ENCODE results near the gene AHCYL1. TPM values are rescaled to one million over a fixed set of nuclear protein-coding genes. Genes with fewer than 3 reads are reported as not detected.
A peak's percentile ranks its signal among the peaks of the same experiment; 100 is the strongest.

AHCYL1 gene
- total RNA-seq, 1 donor from 2014 or later: 41.6 TPM

DNA sequence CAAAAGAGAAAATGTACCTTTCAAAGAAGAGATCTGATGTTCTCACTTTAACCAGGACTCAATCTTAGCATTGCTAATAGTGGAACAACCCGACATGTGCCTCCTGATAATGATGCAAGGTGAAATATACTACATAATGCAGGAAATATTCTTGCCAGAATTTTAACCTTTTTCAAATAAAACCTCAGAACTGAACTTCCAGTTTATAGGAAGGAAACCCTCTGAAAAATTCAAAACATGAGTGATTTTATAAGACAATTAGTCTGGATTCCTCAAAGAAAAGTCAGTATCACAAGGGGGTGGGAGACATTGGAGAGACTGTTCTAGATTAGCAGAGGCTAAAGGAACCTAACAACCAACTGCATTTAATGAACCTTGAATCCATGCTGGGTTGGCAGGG is 18.1 kb downstream of the AHCYL1 start:
- no peak overlapping the region for H3K27ac Mint-ChIP-seq
- ChIA-PET POLR2A (no interaction called here), CTCF (no interaction called here)
- intact Hi-C loops (cut with micrococcal nuclease): no loop called here
- peaks cover 4% of the 10 kb centered on the region for H3K36me3 Mint-ChIP-seq (ENCODE audit: low read depth)
- no peaks in the 10 kb centered on the region for H3K9me3 Mint-ChIP-seq
- H3K4me1 Mint-ChIP-seq: peaks cover 35% of the 10 kb centered on the region
- no peak overlapping the region for H3K4me3 Mint-ChIP-seq
- ATAC-seq (ENCODE audit: low read depth) (no peak), DNase-seq (no peak)
- H3K27me3 Mint-ChIP-seq: no peaks in the 10 kb centered on the region
- TF ChIP-seq, protein P1, sequence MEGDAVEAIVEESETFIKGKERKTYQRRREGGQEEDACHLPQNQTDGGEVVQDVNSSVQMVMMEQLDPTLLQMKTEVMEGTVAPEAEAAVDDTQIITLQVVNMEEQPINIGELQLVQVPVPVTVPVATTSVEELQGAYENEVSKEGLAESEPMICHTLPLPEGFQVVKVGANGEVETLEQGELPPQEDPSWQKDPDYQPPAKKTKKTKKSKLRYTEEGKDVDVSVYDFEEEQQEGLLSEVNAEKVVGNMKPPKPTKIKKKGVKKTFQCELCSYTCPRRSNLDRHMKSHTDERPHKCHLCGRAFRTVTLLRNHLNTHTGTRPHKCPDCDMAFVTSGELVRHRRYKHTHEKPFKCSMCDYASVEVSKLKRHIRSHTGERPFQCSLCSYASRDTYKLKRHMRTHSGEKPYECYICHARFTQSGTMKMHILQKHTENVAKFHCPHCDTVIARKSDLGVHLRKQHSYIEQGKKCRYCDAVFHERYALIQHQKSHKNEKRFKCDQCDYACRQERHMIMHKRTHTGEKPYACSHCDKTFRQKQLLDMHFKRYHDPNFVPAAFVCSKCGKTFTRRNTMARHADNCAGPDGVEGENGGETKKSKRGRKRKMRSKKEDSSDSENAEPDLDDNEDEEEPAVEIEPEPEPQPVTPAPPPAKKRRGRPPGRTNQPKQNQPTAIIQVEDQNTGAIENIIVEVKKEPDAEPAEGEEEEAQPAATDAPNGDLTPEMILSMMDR (IDR thresholded peaks at IDR 0.05): no peak

- H3K4me3 Mint-ChIP-seq: no peak overlapping the region
- peak; percentile 76 for ATAC-seq (ENCODE audit: low read depth)
- peaks cover 35% of the 10 kb centered on the region for H3K4me1 Mint-ChIP-seq
- no peaks in the 10 kb centered on the region for H3K27me3 Mint-ChIP-seq
- ChIA-PET POLR2A (no interaction called here), CTCF (interaction anchor here (1.0 to 1.3 kb wide), 3 partner anchors 8 to 26 kb away, joined by 4 to 5 read pairs (median 5); partner anchors contain the start of gene AHCYL1)
- intact Hi-C loops (cut with micrococcal nuclease): no loop called here
- TF ChIP-seq, protein P1 (IDR thresholded peaks at IDR 0.05): no peak
- no peak for DNase-seq
- peaks cover 6% of the 10 kb centered on the region for H3K36me3 Mint-ChIP-seq (ENCODE audit: low read depth)
- H3K9me3 Mint-ChIP-seq: no peaks in the 10 kb centered on the region
- H3K27ac Mint-ChIP-seq: peak overlapping the region; percentile 51
Measured at GRCh38 chr1:110003747-110004428, 19.3 kb downstream of the AHCYL1 start.

- H3K4me3 Mint-ChIP-seq: no peak overlapping the region
- peaks cover 35% of the 10 kb centered on the region for H3K4me1 Mint-ChIP-seq
- H3K36me3 Mint-ChIP-seq (ENCODE audit: low read depth): peaks cover 13% of the 10 kb centered on the region
- no peak for ATAC-seq (ENCODE audit: low read depth)
- no peak overlapping the region for H3K27ac Mint-ChIP-seq
- TF ChIP-seq, protein P1 (IDR thresholded peaks at IDR 0.05): no peak
- ChIA-PET POLR2A (no interaction called here), CTCF (interaction anchor here (1.2 to 1.9 kb wide), 3 partner anchors 7 to 20 kb away, joined by 4 to 6 read pairs (median 5); partner anchors contain the start of gene AHCYL1)
- H3K27me3 Mint-ChIP-seq: no peaks in the 10 kb centered on the region
- intact Hi-C loops (cut with micrococcal nuclease): no loop called here
- DNase-seq: no peak
- no peaks in the 10 kb centered on the region for H3K9me3 Mint-ChIP-seq
Measured at GRCh38 chr1:110004583-110004982, 20.0 kb downstream of the AHCYL1 start.

GRCh38 chr1:110005971-110006370 is 21.4 kb downstream of the AHCYL1 start:
- Mint-ChIP-seq H3K4me1 (peaks cover 47% of the 10 kb centered on the region), H3K27me3 (no peaks in the 10 kb centered on the region), H3K9me3 (no peaks in the 10 kb centered on the region), H3K4me3 (no peak overlapping the region), H3K27ac (no peak overlapping the region), H3K36me3 (ENCODE audit: low read depth) (peaks cover 21% of the 10 kb centered on the region)
- ATAC-seq (ENCODE audit: low read depth) (no peak), DNase-seq (no peak)
- intact Hi-C loops (cut with micrococcal nuclease): no loop called here
- ChIA-PET POLR2A (no interaction called here), CTCF (interaction anchor here (0.7 to 1.9 kb wide), 3 partner anchors 21 to 366 kb away, joined by 3 to 6 read pairs (median 3); partner anchors contain the start of gene AHCYL1)
- TF ChIP-seq, protein P1 (IDR thresholded peaks at IDR 0.05): no peak

DNA sequence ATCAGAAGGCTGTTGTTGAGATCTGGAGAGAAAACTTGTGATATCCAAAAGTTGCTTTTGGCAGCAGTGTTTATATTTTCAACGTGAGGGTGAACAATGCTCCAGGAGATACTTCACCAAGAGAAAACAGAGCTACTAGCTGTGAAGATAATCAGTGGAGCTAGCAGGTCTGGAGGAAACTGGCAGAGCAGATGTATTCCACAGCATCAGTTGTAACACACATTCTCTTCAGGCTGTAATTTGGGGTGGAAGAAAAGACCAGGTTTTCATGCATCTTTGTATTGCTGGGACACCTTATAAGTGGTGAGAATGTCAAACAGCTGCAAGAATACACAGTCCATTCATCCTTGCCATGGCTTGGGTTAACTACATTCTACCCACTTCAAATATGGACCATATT is 22.0 kb downstream of the AHCYL1 start:
- ATAC-seq (ENCODE audit: low read depth): no peak
- H3K36me3 Mint-ChIP-seq (ENCODE audit: low read depth): peaks cover 26% of the 10 kb centered on the region
- DNase-seq: no peak
- no peaks in the 10 kb centered on the region for H3K9me3 Mint-ChIP-seq
- H3K4me1 Mint-ChIP-seq: peaks cover 52% of the 10 kb centered on the region
- intact Hi-C loops (cut with micrococcal nuclease): no loop called here
- ChIA-PET POLR2A (interaction anchor here (1.4 to 1.6 kb wide), 2 partner anchors 22 to 28 kb away, joined by 4 to 7 read pairs; partner anchors contain the start of genes AHCYL1 and STRIP1), CTCF (interaction anchor here (0.9 to 1.9 kb wide), 2 partner anchors 22 to 367 kb away, joined by 3 to 6 read pairs; partner anchors contain the start of gene AHCYL1)
- no peak overlapping the region for H3K27ac Mint-ChIP-seq
- H3K27me3 Mint-ChIP-seq: no peaks in the 10 kb centered on the region
- H3K4me3 Mint-ChIP-seq: no peak overlapping the region
- TF ChIP-seq, protein P1 (IDR thresholded peaks at IDR 0.05): no peak

Data from activated B cell treated with CpG ODN at 0.5 μM for 24 hours (primary cell).